ENCODE data around the gene SREBF1.

SREBF1 gene

GRCh38 chr17:17836818-17837379, at the start of gene SREBF1:
Gene SREBF1 (minus strand): TSS chr17:17836986. CDS start chr17:17836817, 169 bp downstream.
- peak; percentile 75 for DNase-seq

GRCh38 chr17:17886226-17886625, 49.4 kb upstream of the SREBF1 start:
- peak; percentile 68 for DNase-seq

- DNase-seq = no peak
These were observed 47.9 kb upstream of the SREBF1 start for GRCh38 chr17:17884391-17885357.

GRCh38 chr17:17883801-17884200, 47.0 kb upstream of the SREBF1 start:
- DNase-seq = no peak

DNA sequence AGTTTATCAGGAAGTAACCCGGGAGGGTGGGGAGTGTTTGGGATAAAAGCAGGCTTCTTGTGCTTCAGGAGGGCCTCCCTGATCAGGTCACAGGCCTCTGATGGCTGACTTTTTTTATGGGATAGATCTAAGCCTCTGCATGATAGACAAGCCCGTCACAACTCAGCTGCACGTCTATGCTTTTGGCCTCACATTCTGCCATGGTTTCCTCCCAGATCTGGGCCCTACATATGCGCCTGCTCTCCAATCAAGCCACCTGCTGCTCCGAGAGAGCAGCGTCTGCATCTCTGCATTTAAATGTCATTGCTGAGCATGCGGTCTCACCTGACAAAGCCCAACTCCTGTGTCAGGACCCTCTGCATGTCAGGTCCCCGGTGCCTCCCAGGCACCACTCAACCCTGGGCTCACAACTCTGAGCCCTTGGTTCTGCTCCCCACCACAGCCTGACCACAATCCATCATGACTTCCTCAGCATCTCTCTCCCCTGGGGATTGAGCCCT, 45.3 kb upstream of the SREBF1 start:
- DNase-seq = no peak

DNA sequence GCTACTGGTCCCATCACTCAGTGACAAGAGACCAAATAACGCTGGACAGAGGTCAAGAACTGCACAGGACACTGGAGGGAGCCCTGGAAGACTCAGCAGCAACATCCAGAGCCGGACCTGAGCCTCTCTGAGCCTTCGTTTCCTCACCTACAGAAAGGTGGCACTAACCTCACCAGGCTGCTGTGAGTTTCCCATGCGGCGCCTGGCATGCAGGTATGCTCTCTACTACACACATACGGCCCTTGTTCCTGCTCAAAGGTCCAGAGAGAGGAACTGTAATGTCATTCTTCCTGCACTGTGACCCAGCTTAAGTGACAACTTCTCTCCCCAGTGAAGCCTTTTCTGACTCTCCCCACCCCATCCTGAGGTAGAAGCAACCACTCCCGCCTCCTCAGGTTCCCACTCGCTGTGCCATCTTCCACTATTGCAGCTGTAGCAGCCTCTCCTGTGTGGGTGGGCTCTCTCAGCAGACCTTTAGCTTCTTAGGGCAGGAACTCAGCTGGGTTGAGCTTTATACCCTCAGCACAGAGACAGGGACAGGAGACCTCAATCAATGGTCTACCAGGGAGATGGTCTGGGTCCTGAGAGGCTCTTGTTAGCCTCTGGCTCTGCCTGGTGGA, 43.9 kb upstream of the SREBF1 start:
- DNase-seq = no peak

- DNase-seq = peak; percentile 92
These were observed 41.0 kb upstream of the SREBF1 start for GRCh38 chr17:17877529-17878358.

GRCh38 chr17:17876959-17877528, 40.3 kb upstream of the SREBF1 start:
- no peak for DNase-seq

- DNase-seq = peak; percentile 74
These were observed 37.7 kb upstream of the SREBF1 start for GRCh38 chr17:17874478-17874877.

GRCh38 chr17:17873450-17873991, 36.7 kb upstream of the SREBF1 start:
- no peak for DNase-seq

- no peak for DNase-seq
These were observed 36.0 kb upstream of the SREBF1 start for GRCh38 chr17:17872547-17873345.

GRCh38 chr17:17871913-17872312, 35.1 kb upstream of the SREBF1 start:
- no peak for DNase-seq

- DNase-seq = no peak
These were observed 33.5 kb upstream of the SREBF1 start for GRCh38 chr17:17870247-17870646.

DNA sequence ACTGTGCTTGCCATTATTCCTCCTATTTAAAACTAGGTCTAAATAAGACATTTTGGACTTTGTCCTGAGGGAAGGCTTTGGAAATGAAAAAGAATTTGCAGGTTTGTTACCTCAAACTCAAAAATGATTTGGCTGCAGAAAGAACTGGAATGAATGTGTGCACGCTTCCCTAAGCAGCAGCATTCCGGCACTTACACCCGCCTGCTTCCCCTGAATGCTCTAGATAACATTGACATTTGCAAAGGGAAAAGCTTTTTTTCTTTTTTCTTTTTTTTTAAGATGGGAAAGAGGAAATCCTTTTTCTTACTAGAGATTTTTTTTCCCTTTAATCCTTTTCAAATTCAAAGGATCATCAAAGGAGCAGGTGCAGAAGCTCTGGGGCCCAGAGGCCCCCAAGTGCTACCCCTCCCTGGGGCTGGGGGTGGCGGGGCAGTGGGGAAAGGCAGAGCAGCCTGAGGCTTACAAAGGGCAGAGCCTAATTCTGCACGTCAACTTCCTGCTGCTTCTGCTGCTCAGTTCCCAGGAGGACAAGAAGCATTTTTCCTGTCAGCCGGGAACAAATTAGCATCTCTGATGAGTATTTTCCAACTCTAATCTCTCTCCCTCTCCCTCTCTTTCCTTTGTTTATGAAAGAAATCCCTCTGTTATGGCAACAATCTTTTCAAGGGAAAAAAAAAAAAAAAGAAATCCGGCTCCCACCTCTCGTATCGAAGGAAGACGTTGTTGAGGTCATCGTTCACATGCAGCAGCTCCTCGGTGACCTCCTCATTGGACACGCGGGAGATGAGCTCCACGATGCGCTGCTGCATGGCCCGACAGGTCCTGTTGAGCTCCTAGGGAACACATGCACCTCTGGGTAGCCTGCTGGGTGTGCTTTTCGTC, 32.1 kb upstream of the SREBF1 start:
- no peak for DNase-seq

DNA sequence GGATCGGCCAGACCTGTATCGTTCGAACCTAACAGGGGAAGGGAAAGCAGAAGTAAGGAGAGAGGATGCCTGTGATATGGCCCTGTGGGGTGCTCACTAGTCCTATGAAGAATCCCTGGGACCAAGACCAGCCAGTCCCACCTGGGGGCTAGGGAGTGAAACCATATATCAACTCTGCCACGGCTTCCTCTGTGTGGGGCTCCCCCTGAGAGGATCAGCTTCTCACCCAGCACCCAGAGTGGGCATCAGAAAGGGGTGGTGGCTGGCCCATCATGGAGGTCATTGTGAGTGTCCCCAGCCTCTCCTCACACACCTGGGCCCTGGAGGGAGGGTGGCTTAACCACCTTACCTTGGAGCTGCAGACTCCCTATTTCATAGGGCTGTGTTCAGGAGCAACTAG, 30.1 kb upstream of the SREBF1 start:
- DNase-seq = no peak

DNA sequence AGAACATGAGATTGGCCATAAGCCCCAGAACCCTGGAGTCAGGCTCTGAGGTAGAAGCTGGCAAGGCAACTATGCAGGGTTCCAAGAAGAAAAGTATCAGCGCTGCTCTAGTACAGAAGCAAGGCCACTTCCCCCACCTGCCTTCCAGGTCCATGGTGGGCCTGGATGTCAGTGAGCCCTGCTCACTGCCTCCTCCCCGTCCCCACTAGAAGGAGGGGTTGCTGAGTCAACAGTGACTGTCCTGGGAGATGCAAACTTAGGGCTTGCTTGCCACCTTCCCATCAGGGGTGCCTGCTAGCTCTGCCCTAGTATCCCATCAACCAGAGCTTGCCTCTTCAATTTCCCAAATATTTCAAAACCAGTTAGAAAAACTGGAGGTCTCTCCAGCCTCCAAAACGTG, 29.6 kb upstream of the SREBF1 start:
- DNase-seq = no peak

DNA sequence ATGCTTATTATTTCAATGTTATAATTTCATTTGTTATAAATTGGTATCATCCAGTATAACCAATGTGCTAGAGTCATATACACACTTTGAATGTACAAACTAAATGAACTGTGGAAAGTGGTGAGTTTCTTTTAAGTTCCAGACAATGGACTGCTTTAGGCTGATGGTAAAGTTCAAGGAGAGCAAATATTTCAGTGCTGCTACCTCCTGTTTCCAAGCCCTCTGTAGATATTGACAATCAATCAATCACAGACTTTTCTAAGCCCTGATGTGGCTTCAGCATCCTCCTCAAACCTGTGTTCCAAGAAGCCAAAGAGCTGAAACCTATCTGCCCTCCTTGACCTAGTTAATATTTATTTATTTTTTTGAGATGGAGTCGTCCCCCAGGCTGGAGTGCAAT, 28.2 kb upstream of the SREBF1 start:
- DNase-seq = no peak

- no peak for DNase-seq
These were observed 24.0 kb upstream of the SREBF1 start for GRCh38 chr17:17860766-17861107.

DNA sequence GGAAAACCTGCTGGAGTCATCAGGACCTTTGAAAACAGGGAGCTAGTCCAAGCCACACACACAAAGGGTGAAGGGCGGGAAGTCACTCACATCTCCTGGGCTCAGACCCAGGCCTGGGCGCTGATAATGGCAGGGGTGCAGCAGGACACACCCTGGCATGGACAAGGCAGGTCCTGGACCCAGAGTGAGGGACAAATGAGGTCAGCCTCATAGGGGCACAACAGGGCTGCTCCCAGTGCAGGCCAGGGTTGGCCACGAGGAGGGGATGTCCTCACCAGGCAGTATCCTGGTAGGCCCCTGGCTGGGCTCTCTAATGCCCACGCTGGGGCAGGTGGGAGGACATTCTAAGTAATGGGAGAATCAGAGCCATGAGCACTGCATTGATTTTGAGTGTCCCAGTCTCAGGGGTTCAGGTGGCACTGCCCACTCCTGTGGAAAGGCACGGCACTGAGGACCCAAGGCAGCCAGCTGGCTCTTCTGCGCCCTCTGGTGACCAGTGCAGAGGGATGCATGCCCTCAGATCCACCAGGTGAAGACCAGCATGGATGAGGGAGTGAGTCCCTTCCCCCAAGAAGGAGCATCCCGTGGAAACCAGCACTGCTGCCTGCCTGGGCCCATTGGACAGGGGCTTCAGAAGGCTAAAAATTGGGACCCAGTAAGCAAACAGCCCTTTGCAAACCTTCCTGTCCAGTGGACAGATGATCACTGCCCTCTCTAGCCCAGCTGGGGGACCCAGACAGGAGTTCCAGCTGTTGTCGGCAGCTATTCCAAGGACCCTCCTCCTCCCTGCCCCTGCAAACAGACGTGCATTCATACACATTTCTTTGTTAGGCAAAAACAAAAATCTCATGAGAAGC, 23.4 kb upstream of the SREBF1 start:
- DNase-seq = peak; percentile 78

Data from femur (tissue), 1 donor.